Measurements from ENCODE around the gene GAS1.

Gene GAS1

DNA sequence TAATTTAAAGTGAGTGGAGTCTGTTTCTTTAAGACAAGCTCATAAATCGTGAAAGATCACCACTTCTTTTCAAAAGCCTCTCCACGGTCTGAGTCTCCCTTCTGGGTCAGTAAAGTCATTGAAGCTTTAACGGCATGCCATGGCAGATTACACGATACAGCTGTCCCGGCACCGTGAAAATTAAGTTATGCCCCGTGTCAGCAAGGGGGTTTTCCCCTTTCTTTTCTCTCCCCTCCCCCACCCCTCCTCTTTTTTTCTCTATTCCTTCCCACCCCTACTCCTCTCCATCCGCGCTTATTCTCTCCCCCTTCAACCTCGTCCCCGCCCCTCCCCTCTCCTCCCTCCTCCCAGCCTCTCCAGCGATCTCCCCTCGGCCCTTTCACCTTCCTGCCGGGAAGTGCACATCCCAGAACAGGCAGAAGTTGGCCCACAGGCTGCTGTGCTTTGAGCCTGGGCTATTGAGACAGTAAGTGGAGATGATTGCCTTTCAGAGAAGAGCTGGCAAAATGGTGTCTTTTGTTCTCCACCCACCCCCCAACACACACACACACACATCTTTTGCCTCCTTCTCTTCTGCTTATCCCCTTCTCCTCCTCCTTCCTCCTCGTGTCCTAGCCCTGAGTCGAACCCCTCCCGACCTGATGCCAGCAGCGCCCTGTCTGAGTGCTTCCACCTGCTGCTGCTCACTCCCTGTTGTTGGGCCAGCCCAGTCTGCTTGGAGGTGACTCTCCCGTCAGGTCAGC lies 44.1 kb downstream of the GAS1 start:
- no peak for DNase-seq (ENCODE audit: low read depth in 1 of 2, low spot score in 1 of 2)
- in situ Hi-C loops (cut with HindIII; ENCODE audit: low pct_unique_long_range_greater_than_20kb, low sequenced_read_pairs), result no loop called here
- no peak for TF ChIP-seq JUND (IDR thresholded peaks at IDR 0.05; ENCODE audit: low read depth)

GRCh38 chr9:86902586-86902985 lies 44.7 kb downstream of the GAS1 start:
- no peak for DNase-seq (ENCODE audit: low read depth in 1 of 2, low spot score in 1 of 2)
- in situ Hi-C loops (cut with HindIII; ENCODE audit: low pct_unique_long_range_greater_than_20kb, low sequenced_read_pairs), result no loop called here
- no peak for TF ChIP-seq JUND (IDR thresholded peaks at IDR 0.05; ENCODE audit: low read depth)

- in situ Hi-C loops (cut with HindIII; ENCODE audit: low pct_unique_long_range_greater_than_20kb, low sequenced_read_pairs), result no loop called here
- no peak for DNase-seq (ENCODE audit: low read depth in 1 of 2, low spot score in 1 of 2)
- TF ChIP-seq JUND (IDR thresholded peaks at IDR 0.05; ENCODE audit: low read depth), result no peak
Measured at GRCh38 chr9:86902176-86902575, 45.1 kb downstream of the GAS1 start.

DNA sequence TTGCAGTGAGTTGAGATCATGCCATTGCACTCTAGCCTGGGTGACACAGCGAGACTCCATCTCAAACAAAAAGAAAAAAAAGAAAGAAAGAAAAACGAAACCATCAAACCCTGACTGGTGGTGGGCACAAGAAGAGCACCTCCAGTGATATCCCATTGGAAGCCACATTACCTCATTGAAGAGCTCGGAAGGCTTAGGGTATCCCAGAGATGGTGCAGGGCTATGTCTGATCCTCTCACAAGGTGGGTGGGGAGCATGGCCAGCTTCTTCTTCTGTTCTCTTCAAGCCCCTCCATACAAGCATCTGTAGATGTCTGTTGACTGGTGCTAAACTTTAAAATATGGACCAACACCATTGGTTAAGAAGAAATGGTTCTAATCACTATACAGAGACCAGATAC lies 45.8 kb downstream of the GAS1 start:
- no peak for DNase-seq (ENCODE audit: low read depth in 1 of 2, low spot score in 1 of 2)
- in situ Hi-C loops (cut with HindIII; ENCODE audit: low pct_unique_long_range_greater_than_20kb, low sequenced_read_pairs), result no loop called here
- TF ChIP-seq JUND (IDR thresholded peaks at IDR 0.05; ENCODE audit: low read depth), result no peak
